Activated CD4-positive, CD25-positive, alpha-beta regulatory T cell treated with anti-CD3 and anti-CD28 coated beads, Interleukin-2, amount 50 U/mL, for 24 hours (primary cell): ENCODE measurements around the gene LRRC41.
"Not testable (repeated sequence)": the region's sequence is repeated elsewhere in the genome, so short reads cannot be mapped to it uniquely, and the experiment has no call there.

ENCODE experiments used
- ATAC-seq, 2 donors: fragments of 150-1000 bp; cut with Tn5 transposase; one replicate each; pipeline ENCODE4 v1.10.0; 2021; ENCODE audit warnings: mild to moderate bottlenecking in 1 of 2, moderate library complexity in 1 of 2

LRRC41 gene

DNA sequence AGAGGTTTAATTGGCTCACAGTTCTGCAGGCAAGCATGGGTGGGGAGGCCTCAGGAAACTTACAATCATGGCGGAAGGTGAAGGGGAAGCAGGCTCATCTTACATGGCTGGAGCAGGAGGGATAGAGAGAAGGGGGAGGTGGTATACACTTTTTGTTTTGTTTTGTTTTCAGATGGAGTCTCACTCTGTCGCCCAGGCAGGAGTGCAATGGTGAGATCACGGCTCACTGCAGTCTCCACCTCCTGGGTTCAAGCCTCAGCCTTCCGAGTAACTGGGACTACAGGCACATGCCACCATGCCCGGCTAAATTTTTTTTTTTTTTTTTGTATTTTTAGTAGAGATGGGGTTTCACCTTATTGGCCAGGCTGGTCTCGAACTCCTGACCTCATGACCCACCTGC is 18.8 kb upstream of the LRRC41 start:
- not testable (repeated sequence) for ATAC-seq

DNA sequence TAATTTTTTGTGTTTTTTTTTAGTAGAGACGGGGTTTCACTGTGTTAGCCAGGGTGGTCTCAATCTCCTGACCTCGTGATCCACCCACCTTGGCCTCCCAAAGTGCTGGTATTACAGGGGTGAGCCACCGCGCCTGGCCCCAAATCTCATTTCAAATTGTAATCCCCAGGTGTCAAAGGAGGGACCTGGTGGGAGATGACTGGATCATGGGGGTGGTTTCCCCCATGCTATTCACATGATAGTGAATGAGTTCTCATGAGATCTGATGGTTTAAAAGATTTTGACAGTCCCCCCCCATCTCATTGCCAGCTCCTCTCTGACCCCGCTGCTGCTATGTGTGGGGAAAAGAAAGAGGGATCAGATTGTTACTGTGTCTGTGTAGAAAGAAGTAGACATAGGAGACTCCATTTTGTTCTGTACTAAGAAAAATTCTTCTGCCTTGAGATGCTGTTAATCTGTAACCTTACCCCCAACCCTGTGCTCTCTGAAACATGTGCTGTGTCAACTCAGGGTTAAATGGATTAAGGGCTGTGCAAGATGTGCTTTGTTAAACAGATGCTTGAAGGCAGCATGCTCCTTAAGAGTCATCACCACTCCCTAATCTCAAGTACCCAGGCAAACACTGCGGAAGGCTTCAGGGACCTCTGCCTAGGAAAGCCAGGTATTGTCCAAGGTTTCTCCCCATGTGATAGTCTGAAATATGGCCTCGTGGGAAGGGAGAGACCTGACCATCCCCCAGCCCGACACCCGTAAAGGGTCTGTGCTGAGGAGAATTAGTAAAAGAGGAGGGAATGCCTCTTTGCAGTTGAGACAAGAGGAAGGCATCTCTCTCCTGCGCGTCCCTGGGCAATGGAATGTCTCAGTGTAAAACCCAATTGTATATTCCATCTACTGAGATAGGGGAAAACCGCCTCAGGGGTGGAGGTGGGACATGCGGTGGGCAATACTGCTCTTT is 16.8 kb upstream of the LRRC41 start:
- not testable (repeated sequence) for ATAC-seq

DNA sequence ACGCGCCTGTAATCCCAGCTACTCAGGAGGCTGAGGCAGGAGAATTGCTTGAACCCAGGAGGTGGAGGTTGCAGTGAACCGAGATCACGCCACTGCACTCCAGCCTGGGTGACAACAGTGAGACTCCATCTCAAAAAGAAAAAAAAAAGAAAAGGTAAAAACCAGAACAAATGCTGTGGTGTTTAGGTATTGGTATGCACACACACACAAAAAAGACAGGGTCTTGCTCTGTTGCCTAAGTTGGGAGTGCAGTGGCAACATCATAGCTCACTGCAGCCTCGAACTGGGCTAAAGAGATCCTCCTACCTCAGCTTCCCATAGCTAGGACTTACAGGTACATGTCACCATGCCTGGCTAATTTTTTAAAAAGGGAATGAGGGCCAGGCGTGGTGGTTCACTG is 15.9 kb upstream of the LRRC41 start:
- not testable (repeated sequence) for ATAC-seq

- ATAC-seq: no peak
These were observed 13.9 kb upstream of the LRRC41 start for GRCh38 chr1:46317323-46317722.

- no peak for ATAC-seq
These were observed 12.4 kb upstream of the LRRC41 start for GRCh38 chr1:46315669-46316403.

GRCh38 chr1:46310321-46310720 is 6.9 kb upstream of the LRRC41 start:
- ATAC-seq: no peak

DNA sequence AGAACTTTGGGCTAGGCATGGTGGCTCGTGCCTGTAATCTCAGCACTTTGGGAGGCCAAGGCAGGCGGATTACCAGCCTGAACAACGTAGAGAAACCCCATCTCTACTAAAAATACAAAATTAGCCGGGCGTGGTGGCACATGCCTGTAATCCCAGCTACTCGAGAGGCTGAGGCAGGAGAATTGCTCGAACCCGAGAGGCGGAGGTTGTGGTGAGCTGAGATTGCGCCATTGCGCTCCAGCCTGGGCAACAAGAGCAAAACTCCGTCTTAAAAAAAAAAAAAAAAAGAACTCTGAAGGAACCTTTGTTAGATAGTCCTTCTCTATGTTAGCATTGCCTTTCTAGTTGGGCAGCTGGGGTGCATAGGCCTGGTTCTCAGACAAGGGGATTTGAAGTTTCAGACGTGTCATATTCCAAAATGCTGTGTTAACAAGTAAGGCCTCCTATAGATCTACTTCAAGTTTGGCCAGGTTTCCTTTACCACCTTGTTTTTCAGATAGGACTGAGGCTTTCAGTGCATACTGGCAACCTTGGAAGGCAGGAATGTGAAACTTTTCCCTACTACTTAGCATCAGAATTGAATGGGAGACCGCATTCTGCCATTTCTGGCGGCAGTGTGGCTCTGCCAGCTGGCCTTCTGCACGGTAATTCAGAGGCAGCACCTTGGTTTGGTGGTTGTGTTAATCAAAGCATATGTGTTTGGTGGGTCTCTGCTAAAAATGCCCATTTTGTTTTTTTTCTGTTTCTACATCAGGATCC is 6.2 kb upstream of the LRRC41 start:
- ATAC-seq: no peak

DNA sequence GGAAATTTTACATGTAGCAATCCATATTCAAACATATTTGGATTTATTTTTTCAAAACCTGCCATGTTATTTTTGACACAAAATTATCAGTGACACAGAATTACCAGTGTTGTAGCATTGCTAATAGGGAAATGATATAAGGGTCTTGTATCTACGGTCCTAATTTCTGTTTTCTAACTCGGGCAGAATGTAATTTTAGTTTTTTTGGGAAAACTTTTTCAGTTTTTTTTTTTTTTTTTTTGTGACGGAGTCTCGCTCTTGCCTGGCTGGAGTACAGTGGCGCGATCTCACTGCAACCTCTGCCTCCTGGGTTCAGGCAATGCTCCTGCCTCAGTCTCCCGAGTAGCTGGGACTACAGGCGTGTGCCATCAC is 2.7 kb upstream of the LRRC41 start:
- ATAC-seq: no peak

GRCh38 chr1:46303872-46304326 is 483 bp upstream of the LRRC41 start:
- ATAC-seq: no peak

DNA sequence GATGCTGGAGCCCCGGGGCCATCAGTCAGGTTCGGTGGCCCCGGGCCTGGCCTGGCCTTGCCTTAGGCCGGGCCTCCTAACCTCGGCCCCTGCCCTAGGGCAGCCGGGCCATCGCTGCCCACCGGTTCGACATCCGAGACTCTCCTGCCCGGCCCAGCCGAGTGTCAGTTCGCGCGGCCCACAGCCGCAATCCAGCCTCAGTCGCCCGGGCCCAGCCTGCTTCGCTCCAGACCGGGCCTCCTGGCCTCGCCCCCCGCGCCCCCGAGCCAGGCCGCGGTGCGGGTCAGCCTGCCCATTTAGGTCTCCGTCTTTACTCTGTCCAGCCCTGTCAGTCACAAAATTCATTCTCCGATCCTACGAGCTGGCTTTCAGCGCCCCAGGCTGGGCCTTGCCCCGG is 777 bp downstream of the LRRC41 start:
- ATAC-seq: peak; percentile 3 to 5

DNA sequence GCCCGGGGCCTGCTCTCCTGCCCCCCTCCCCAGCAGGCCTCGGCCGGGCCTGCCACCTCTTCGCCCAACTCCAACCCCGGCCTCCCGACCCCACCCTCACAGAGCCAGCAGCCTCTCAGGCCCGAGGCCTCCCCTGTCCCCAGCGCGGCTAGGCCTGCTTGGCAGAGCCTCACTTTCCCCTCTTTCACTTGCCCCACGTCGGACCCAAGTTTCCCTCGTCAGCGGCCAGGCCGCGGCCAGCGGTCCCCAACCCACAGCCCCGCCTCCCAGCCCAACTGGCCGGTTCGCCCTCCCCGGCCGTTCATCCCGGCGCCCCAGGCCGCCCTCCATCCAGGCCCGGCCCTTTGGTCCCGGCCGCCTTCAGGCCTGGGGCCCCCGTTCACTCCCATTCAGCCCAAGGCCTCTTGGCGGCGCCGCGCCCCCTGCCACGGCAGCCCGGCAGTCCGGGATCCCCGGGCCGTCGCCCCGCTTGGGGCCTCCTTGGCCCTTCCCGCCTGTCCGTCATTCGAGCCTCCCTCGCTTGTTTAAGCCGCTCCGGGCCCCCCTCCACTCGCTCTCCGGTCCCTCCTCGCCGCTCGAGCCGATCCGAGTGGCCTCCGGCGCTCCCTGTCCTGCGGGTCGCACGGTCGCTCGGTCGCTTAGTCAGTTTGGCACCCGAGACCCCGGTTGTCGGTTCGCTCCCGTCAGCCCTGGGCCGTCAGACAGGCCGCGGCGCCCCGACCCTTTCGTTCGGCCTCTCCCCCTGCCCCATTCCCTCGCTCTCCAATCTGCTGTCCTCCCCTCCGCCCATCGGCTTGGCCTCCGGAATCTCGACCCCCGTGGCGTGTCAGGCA is 1.4 kb downstream of the LRRC41 start:
- ATAC-seq: peak; percentile 22 to 24

DNA sequence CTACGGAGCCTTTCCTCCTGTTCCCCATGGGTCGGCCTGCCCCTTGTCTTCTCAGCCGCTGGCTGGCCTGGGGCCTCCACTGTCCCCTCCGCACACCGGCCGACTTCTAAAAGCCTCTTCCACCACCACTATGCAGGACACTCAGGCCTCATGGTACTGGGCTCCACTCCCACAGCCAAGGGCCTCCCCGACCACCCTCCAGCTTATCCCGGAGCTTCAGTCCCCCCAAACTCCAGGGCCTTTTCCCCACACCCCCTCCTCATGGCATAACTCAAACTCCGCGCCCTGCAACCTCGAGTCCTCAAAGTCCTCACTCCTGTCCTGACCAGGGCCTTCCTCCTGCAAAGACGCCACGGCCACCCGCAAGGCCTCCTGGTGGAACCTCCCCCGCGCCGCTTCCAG is 2.0 kb downstream of the LRRC41 start:
- no peak for ATAC-seq

DNA sequence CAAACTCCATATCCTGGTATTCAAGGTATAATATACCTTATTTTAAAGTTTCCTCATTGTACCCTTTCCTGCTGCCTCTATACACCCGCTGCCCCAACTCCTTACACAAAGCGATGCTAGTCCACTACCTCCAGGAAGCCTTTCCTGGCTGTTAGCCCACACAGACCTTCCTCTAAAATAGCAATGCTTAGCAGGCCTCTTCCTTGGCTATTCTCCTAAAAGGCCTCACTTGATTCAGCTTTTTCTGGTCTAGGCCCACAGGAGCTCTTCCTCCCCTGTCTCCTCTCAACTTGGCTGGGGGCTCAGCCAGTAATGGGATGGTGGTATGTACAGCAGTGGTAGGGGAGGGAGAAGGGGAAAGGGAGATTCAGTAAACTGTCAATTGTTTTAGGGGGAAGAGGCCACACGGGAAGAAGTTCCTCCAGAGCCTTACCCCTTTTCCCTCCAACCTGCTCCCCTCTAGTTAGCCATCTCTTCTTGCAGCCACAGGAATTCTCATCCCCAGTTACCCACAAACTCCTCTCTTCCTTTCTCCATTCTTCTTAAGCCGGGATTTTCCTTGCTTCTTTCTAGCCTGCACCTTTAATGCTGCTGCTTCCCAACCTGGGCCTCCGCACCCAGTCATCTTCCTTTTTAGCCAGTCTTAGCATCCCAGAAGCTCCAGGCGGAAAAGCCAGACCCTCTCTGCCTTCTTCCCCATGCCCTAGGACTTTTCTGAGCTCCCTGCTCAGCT is 2.6 kb downstream of the LRRC41 start:
- no peak for ATAC-seq

GRCh38 chr1:46298387-46298786 is 5.0 kb downstream of the LRRC41 start:
- no peak for ATAC-seq

GRCh38 chr1:46295306-46295705 is 8.1 kb downstream of the LRRC41 start:
- no peak for ATAC-seq

DNA sequence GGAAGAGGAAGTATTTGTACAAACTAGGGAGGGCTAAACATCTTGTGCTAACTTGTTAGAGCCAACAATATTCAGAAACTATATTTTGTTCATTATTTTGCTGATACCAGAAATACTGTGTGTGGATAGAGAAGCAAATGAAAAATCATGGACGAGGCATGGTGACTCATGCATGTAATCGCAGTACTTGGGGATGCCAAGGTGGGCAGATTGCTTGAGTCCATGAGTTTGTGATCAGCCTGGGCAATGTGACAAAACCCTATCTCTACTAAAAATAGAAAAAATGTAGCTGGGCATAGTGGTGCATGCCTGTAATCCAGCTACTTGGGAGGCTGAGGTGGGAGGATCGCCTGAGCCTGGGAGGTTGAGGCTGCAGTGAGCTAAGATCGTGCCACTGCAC is 13.4 kb downstream of the LRRC41 start:
- no peak for ATAC-seq

GRCh38 chr1:46289134-46289494 is 14.3 kb downstream of the LRRC41 start:
- no peak for ATAC-seq

DNA sequence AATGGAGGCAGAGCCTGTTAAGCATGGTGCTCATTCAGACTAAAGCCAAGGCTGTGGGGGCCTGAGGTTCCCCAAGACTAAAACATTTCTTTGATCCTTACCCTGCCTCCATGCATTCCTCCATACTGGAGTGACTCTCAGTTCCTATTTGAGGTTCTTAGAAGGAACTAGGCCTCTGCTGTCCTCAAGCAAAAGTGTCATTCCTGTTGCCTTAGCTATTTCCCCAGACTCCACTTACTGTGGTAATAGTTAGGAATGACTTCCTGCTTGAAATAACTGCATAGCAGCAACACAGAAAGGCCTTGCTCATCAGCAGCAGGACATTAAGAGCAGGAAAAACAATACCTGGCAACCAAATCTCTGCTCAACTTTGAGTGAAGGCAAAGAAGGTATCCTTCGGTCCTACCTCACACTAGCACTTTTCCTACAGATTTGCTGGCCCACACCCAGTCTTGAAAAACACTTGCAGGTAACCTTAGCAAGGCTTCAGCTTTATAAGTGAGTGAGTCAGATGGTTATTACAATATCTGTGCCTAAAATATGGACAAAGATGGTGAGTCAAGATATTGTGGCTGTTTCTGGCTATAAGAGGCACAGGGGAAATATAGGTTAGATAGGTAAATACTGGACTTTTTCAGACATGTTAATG is 14.8 kb downstream of the LRRC41 start:
- ATAC-seq: peak in 1 of 2 donors; percentile 27

GRCh38 chr1:46285730-46286477 is 17.5 kb downstream of the LRRC41 start:
- ATAC-seq: peak in 1 of 2 donors; percentile 37
